Endothelial cell of umbilical vein (primary cell): ENCODE results near the gene HIGD1A. TPM values are rescaled to one million over a fixed set of nuclear protein-coding genes. Genes with fewer than 3 reads are reported as not detected.
A peak's percentile ranks its signal among the peaks of the same experiment; 100 is the strongest.

ENCODE experiments used
- BruUV-seq: library from RNA; stranded (reverse); fragments of 400-500 nt; replicated peaks from 2 replicates; lab custom pipeline; 2021; lab: Mats Ljungman, UMichigan
- CTCF ChIA-PET: fragments of 300-600, 350-600 bp; sonication (Branson Sonifier 250); formaldehyde crosslinking; loops from one replicate; lab custom pipeline; 2021; ENCODE audit warnings: antibody characterized with exemption, inconsistent platforms; lab: Charles Lee
- POLR2A ChIA-PET: fragments of 300-600, 350-600 bp; sonication (Branson Sonifier 250); formaldehyde crosslinking; loops from one replicate; lab custom pipeline; 2021; ENCODE audit warnings: antibody characterized with exemption, inconsistent platforms; lab: Charles Lee
- DNase-seq: peaks from one replicate; pipeline ENCODE4 v3.0.0-alpha.2; 2011; ENCODE audit warnings: low read depth, low spot score
- FAIRE-seq: peaks from 2 replicates; lab custom pipeline; 2011; peaks lifted over from hg19 to GRCh38; lab: Jason Lieb, UNC
- H2AFZ ChIP-seq: 2 replicates; pipeline ENCODE4 v1.6.0; 2012; ENCODE audit warnings: low read depth, low read length, control low read depth, inconsistent platforms
- H3K27ac ChIP-seq: 2 replicates; pipeline ENCODE4 v1.5.1; 2011; ENCODE audit warnings: low read depth, mild to moderate bottlenecking, control low read depth, low read length, moderate library complexity; ENCODE audit not compliant: insufficient read depth
- H3K27me3 ChIP-seq, 2 experiments: 2 replicates each; pipeline versions ENCODE4 v1.6.0 to v1.6.1; 2011; ENCODE audit warnings: low read length in 2 of 2, mixed read lengths in 1 of 2; ENCODE audit not compliant: control insufficient read depth in 2 of 2, insufficient read depth in 2 of 2
- H3K36me3 ChIP-seq, 2 experiments: 2 replicates in 1 of 2; 3 replicates in 1 of 2; pipeline ENCODE4 v1.5.1; 2011; ENCODE audit warnings: low read length in 2 of 2, mild to moderate bottlenecking in 1 of 2, moderate library complexity in 1 of 2; ENCODE audit not compliant: control insufficient read depth in 2 of 2, insufficient read depth in 2 of 2; ENCODE audit errors: extremely low read depth in 1 of 2
- H3K4me1 ChIP-seq: 3 replicates; pipeline ENCODE4 v1.5.1; 2011; ENCODE audit warnings: mild to moderate bottlenecking, low read length; ENCODE audit not compliant: control insufficient read depth, insufficient read depth; ENCODE audit errors: extremely low read depth
- H3K4me2 ChIP-seq: 2 replicates; pipeline ENCODE4 v1.6.1; 2011; ENCODE audit warnings: low read length, control low read depth, mixed read lengths; ENCODE audit not compliant: insufficient read depth
- H3K4me3 ChIP-seq, 3 experiments: fragments of 200-600 bp in 1 of 3; sonication (generic), shearing (Covaris generic) in 1 of 3; replicated peaks in 1 of 3; 2 replicates each; pipeline ENCODE4 v1.5.1; 2011 to 2016; ENCODE audit warnings: control low read depth in 3 of 3, low read length in 3 of 3, mild to moderate bottlenecking in 2 of 3, inconsistent platforms in 1 of 3, low read depth in 1 of 3, moderate library complexity in 1 of 3; ENCODE audit not compliant: insufficient read depth in 1 of 3
- H3K79me2 ChIP-seq: 2 replicates; pipeline ENCODE4 v1.6.0; 2012; ENCODE audit warnings: low read length, inconsistent platforms; ENCODE audit not compliant: control insufficient read depth, insufficient read depth
- H3K9ac ChIP-seq: replicated peaks from 2 replicates; pipeline ENCODE3; 2011; ENCODE audit warnings: low read length, control low read depth; ENCODE audit not compliant: insufficient read depth; ENCODE audit errors: extremely low read depth
- H3K9me1 ChIP-seq: replicated peaks from 3 replicates; pipeline ENCODE4 v1.6.0; 2011; ENCODE audit warnings: mild to moderate bottlenecking, low read length; ENCODE audit not compliant: control insufficient read depth, insufficient read depth; ENCODE audit errors: extremely low read depth
- H3K9me3 ChIP-seq: replicated peaks from 2 replicates; pipeline ENCODE4 v1.5.1; 2012; ENCODE audit warnings: low read length, inconsistent platforms; ENCODE audit not compliant: control insufficient read depth, insufficient read depth
- H4K20me1 ChIP-seq: replicated peaks from 2 replicates; pipeline ENCODE3; 2011; ENCODE audit warnings: mild to moderate bottlenecking, low read length; ENCODE audit not compliant: control insufficient read depth, insufficient read depth; ENCODE audit errors: extremely low read depth
- EZH2 ChIP-seq: IDR thresholded peaks from 2 replicates; pipeline ENCODE4 v1.6.1; 2012; ENCODE audit warnings: borderline replicate concordance, low read depth, mild to moderate bottlenecking, moderate library complexity, low read length, inconsistent platforms; ENCODE audit not compliant: severe bottlenecking
- FOS ChIP-seq: IDR thresholded peaks from 2 replicates; pipeline ENCODE4 v1.6.1; 2011; ENCODE audit warnings: mild to moderate bottlenecking, low read length, moderate library complexity, borderline replicate concordance; ENCODE audit not compliant: insufficient read depth
- GATA2 ChIP-seq: IDR thresholded peaks from 2 replicates; pipeline ENCODE4 v1.7.0; 2011; ENCODE audit warnings: low read depth, mild to moderate bottlenecking, moderate library complexity, mixed read lengths, low read length; ENCODE audit not compliant: insufficient read length, insufficient read depth
- POLR2AphosphoS5 ChIP-seq: IDR thresholded peaks from 2 replicates; pipeline ENCODE4 v1.6.1; 2012; ENCODE audit warnings: low read depth, mild to moderate bottlenecking, control low read depth, low read length, moderate library complexity; ENCODE audit not compliant: insufficient read depth
- dilution Hi-C: fragments of 300-500 bp; cut with MboI; formaldehyde crosslinking; loops from one replicate; pipeline ENCODE4 v1.15.0; 2019; ENCODE audit warnings: low sequenced_read_pairs; ENCODE audit not compliant: extremely low pct_ligation_motif_present
- intact Hi-C: fragments of 100-400 bp; cut with micrococcal nuclease; formaldehyde crosslinking; loops from one replicate; pipeline ENCODE4 v1.10.0; 2022
- polyA plus RNA-seq, 4 experiments: library from polyadenylated mRNA; depleted of rRNA in 3 of 4; stranded (reverse) in 3 of 4; unstranded in 1 of 4; fragments of >200 nt; gene quantifications; 2 replicates each; pipeline versions ENCODE4 v1.2.1 to v1.2.3, GENCODE V29; 2011 to 2012; ENCODE audit warnings: missing spikeins in 1 of 4
- total RNA-seq: library from RNA; stranded (reverse); gene quantifications from 2 replicates; pipeline ENCODE4 v1.2.3, GENCODE V29; 2021
- TF ChIP-seq, protein P1 (sequence below), 2 donors: IDR thresholded peaks; 1 replicate in 1 of 2; 2 replicates in 1 of 2; pipeline ENCODE4 v1.5.1; 2011; ENCODE audit warnings: low read length in 2 of 2, mild to moderate bottlenecking in 2 of 2, moderate library complexity in 2 of 2, control low read depth in 1 of 2, inconsistent platforms in 1 of 2, low read depth in 1 of 2; ENCODE audit not compliant: insufficient read depth in 1 of 2; ENCODE audit errors: extremely low read depth in 1 of 2

The HIGD1A gene
- total and polyA plus RNA-seq, 2 donors (not counting 3 experiments of a cell fraction or from before 2014, with no cell fraction given), result 59.5 to 68.9 TPM

- Histone ChIP-seq H3K4me2 (no peak overlapping the region), H3K9me1 (no peaks in the 10 kb centered on the region), H3K79me2 (no peaks in the 10 kb centered on the region), H3K36me3 (no peaks in the 10 kb centered on the region), H2AFZ (no peak overlapping the region), H3K9me3 (no peaks in the 10 kb centered on the region), H3K4me3 (no peak overlapping the region), H4K20me1 (no peaks in the 10 kb centered on the region), H3K4me1 (no peaks in the 10 kb centered on the region), H3K27ac (no peak overlapping the region), H3K27me3 (peaks cover 5 to 7% of the 10 kb centered on the region in 2 experiments), H3K9ac (no peak overlapping the region)
- intact Hi-C loops (no loop called here), dilution Hi-C loops (no loop called here)
- BruUV-seq, result no TSS peak
- no peak for TF ChIP-seq EZH2
- no peak for TF ChIP-seq GATA2
- ChIA-PET CTCF (no interaction called here), POLR2A (no interaction called here)
- no peak for FAIRE-seq
- no peak for DNase-seq
These were observed 37.0 kb upstream of the HIGD1A start for GRCh38 chr3:42841332-42841731.

GRCh38 chr3:42839616-42840015 lies 35.3 kb upstream of the HIGD1A start:
- Histone ChIP-seq H3K9me3 (no peaks in the 10 kb centered on the region), H3K4me1 (no peaks in the 10 kb centered on the region), H3K27ac (no peak overlapping the region), H3K79me2 (no peaks in the 10 kb centered on the region), H4K20me1 (no peaks in the 10 kb centered on the region), H3K36me3 (no peaks in the 10 kb centered on the region), H3K9me1 (no peaks in the 10 kb centered on the region), H3K27me3 (peaks cover 0 to 7% of the 10 kb centered on the region in 2 experiments), H2AFZ (no peak overlapping the region), H3K4me2 (no peak overlapping the region), H3K4me3 (no peak overlapping the region), H3K9ac (no peak overlapping the region)
- POLR2A ChIA-PET, result no interaction called here
- BruUV-seq, result no TSS peak
- intact Hi-C loops, result loop anchor here (1.0 kb wide), 1 partner anchor 58 kb away; no protein-coding TSS in a partner anchor
- TF ChIP-seq, protein P1, sequence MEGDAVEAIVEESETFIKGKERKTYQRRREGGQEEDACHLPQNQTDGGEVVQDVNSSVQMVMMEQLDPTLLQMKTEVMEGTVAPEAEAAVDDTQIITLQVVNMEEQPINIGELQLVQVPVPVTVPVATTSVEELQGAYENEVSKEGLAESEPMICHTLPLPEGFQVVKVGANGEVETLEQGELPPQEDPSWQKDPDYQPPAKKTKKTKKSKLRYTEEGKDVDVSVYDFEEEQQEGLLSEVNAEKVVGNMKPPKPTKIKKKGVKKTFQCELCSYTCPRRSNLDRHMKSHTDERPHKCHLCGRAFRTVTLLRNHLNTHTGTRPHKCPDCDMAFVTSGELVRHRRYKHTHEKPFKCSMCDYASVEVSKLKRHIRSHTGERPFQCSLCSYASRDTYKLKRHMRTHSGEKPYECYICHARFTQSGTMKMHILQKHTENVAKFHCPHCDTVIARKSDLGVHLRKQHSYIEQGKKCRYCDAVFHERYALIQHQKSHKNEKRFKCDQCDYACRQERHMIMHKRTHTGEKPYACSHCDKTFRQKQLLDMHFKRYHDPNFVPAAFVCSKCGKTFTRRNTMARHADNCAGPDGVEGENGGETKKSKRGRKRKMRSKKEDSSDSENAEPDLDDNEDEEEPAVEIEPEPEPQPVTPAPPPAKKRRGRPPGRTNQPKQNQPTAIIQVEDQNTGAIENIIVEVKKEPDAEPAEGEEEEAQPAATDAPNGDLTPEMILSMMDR (IDR thresholded peaks at IDR 0.05; ENCODE audit: extremely low read depth in 1 of 2, insufficient read depth in 1 of 2, low read depth in 1 of 2, low read length in 2 of 2), result peak; percentile 44 to 56
- TF ChIP-seq POLR2AphosphoS5 (no peak), FOS (no peak)
- CTCF ChIA-PET, result interaction anchor here (0.6 to 1.9 kb wide), 25 partner anchors 9 to 1625 kb away, joined by 3 to 27 read pairs (median 5); partner anchors contain the start of genes CCDC13 and HIGD1A
- dilution Hi-C loops, result no loop called here
- FAIRE-seq, result peak; percentile 24
- DNase-seq, result peak; percentile 67
